ENCODE data around the gene AFF3.

AFF3 gene

DNA sequence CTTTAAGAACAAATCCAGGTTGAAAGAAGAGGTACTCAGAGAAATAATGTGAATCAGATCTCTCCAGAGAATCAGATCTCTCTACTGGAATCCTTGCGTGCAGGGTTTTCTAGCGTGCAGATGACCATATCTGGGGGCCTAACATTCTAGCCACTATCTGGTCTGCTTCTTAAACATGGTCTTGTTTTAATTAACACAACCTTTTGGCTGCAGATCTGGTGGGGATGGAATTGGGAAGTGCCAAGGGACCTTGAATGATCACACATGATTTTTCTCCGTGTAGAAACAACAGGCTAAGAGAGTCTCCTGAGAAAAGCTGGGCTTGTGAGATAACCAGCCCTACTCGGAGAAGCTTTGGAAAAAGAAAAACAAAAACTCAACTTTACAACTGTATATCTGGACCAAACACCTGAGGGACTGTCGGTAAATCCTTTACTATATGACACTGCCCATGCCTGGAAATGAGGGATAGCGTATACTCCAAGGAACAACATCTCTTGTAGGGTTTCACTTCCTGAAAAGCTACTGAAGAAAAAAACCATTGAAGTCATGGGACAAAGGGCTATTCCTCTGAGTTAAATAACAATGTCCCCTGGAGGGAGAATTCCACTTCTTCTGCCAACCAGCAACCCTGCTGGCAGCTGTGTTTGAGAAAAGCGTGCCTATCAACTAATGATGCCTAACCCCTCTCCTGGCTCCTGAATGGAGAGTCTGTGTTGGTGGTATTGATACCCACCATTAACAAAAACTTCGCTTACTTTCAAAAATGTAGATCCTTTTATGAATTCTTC lies 481.6 kb downstream of the AFF3 start:
- CTCF ChIA-PET = no interaction called here
- TF ChIP-seq, protein P1, sequence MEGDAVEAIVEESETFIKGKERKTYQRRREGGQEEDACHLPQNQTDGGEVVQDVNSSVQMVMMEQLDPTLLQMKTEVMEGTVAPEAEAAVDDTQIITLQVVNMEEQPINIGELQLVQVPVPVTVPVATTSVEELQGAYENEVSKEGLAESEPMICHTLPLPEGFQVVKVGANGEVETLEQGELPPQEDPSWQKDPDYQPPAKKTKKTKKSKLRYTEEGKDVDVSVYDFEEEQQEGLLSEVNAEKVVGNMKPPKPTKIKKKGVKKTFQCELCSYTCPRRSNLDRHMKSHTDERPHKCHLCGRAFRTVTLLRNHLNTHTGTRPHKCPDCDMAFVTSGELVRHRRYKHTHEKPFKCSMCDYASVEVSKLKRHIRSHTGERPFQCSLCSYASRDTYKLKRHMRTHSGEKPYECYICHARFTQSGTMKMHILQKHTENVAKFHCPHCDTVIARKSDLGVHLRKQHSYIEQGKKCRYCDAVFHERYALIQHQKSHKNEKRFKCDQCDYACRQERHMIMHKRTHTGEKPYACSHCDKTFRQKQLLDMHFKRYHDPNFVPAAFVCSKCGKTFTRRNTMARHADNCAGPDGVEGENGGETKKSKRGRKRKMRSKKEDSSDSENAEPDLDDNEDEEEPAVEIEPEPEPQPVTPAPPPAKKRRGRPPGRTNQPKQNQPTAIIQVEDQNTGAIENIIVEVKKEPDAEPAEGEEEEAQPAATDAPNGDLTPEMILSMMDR (IDR thresholded peaks at IDR 0.05; ENCODE audit: control extremely low read depth, extremely low read depth, low read depth, missing control alignments) = no peak
- POLR2A ChIA-PET = no interaction called here
- no peak for DNase-seq (ENCODE audit: extremely low spot score)

DNA sequence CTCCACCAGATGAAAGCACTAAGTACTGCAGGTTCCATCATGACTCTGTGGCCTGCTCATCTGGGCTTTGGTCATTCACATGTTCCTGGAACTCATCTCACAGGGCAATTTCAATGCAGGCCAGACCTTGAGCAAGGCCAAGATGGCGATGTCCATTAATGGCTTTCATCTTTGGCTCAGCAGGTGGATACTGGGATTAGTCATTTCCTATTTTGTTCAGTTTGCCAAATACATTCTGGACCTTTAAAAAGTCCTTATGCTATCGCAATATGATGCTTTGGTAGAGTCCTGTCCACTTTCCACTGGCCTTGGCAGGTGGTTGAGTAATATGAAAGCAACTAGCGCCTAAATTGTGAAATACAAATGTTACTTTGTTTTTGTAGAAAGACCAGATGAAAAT lies 482.5 kb downstream of the AFF3 start:
- POLR2A ChIA-PET = no interaction called here
- CTCF ChIA-PET = interaction anchor here (0.9 to 1.0 kb wide), 2 partner anchors 12 to 17 kb away, joined by 3 to 5 read pairs; no protein-coding TSS in a partner anchor
- TF ChIP-seq, protein P1 (IDR thresholded peaks at IDR 0.05; ENCODE audit: control extremely low read depth, extremely low read depth, low read depth, missing control alignments) = no peak
- no peak for DNase-seq (ENCODE audit: extremely low spot score)

DNA sequence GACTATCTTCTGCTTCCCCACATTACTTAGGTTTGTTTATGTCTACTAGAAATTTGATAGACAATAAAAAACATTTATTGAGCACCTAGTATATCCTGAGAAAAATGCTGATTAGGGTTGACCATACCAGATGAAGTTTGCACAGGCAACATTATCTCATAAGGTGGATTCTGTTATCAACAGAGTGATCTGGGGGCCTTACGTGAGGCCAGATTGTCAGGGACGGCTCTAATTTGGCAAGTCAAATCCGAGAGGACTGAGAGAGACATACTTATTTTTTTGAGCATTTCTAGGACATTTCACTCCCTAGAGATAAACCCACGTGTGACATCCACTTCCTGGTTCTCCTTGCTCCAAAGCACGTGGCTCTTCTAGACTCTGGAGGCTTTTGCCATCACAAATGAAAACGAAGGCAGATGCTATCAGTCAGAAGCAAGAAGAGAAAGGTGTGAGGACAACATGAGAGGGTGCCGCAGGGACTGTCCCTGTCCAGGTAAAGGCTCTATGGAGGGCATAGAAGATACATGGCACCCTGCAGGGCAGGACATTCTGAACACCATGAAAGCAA lies 484.6 kb downstream of the AFF3 start:
- TF ChIP-seq, protein P1 (IDR thresholded peaks at IDR 0.05; ENCODE audit: control extremely low read depth, extremely low read depth, low read depth, missing control alignments) = no peak
- ChIA-PET CTCF (no interaction called here), POLR2A (no interaction called here)
- DNase-seq (ENCODE audit: extremely low spot score) = no peak

DNA sequence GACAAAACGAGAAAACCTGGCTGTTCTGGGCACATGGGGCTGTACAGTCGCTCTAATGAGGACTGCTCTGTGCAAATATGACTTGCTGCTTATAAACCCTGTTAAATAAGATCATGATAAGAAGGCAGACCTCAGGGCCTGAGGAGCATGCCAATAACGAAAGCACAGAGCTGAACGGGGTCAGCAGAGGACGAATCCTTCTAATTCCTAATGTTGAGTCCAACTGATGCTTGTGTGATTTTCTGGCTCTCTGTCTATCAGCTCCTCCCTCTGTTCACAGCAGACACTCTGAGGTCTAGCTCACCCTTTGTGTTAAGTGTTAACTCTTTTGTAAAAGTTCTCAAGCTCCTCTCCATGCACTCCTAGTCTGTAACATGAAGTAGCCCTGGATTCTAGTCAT lies 485.4 kb downstream of the AFF3 start:
- ChIA-PET POLR2A (no interaction called here), CTCF (no interaction called here)
- no peak for DNase-seq (ENCODE audit: extremely low spot score)
- TF ChIP-seq, protein P1 (IDR thresholded peaks at IDR 0.05; ENCODE audit: control extremely low read depth, extremely low read depth, low read depth, missing control alignments) = no peak

DNA sequence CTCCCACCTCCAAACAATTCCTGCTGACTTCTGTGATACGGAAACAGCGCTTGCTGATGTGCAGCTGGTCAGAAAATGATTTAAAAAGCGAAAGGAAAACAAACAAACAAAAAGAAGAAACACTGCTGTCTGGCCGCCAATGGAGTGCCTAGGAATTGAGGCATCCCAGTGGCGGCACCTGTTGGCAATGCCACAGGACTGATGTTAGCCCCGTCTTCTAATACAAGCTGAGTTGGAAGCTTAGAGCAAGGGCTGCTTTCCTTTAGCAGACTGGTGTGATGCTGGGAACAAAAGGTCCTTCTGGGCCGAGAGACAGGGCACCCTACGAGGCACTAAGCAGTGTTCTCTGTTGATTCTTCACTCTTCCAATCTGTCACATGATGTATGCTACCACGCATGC lies 489.0 kb downstream of the AFF3 start:
- POLR2A ChIA-PET = no interaction called here
- CTCF ChIA-PET = interaction anchor here (1.1 kb wide), 1 partner anchor 15 kb away, joined by 4 read pairs; no protein-coding TSS in a partner anchor
- TF ChIP-seq, protein P1 (IDR thresholded peaks at IDR 0.05; ENCODE audit: control extremely low read depth, extremely low read depth, low read depth, missing control alignments) = no peak
- no peak for DNase-seq (ENCODE audit: extremely low spot score)

DNA sequence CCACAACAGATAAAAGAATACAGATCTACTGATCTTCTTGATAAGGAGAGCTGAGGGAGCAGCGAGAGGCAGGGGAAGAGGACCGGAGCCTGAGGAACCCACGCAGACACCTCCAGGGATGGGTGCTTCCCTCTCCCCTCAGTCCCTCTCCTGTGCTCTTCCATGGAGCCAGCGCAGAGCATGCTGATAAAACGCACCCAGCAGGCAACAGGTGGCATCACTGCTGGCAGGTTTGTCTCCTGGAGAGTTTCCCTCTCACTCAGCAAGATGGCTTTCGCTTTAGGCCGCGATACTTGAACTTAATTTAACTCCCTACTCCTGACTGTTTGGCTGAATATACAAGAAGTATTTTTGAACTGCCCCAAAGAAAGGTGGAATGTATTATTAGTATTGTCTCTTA lies 489.5 kb downstream of the AFF3 start:
- TF ChIP-seq, protein P1 (IDR thresholded peaks at IDR 0.05; ENCODE audit: control extremely low read depth, extremely low read depth, low read depth, missing control alignments) = no peak
- POLR2A ChIA-PET = no interaction called here
- CTCF ChIA-PET = no interaction called here
- no peak for DNase-seq (ENCODE audit: extremely low spot score)
